Measurements from ENCODE around the gene LRRD1. TPM values are rescaled to one million over a fixed set of nuclear protein-coding genes. Genes with fewer than 3 reads are reported as not detected.
"Not testable (repeated sequence)": the region's sequence is repeated elsewhere in the genome, so short reads cannot be mapped to it uniquely, and the experiment has no call there.

Gene LRRD1
- total RNA-seq, 1 donor from 2014 or later = 0.58 TPM

GRCh38 chr7:92206672-92207071 is 27.7 kb upstream of the LRRD1 start:
- DNase-seq (ENCODE audit: low read depth, low spot score) = no peak
- Mint-ChIP-seq H3K27me3 (ENCODE audit: low read depth) (no peaks in the 10 kb centered on the region), H3K9me3 (peaks cover 11% of the 10 kb centered on the region), H3K4me1 (no peaks in the 10 kb centered on the region), H3K27ac (ENCODE audit: unreplicated experiment) (no peak overlapping the region), H3K36me3 (ENCODE audit: low read depth) (peaks cover 44% of the 10 kb centered on the region), H3K4me3 (no peak overlapping the region)
- TF ChIP-seq CTCF (conservative IDR thresholded peaks at IDR 0.05) = no peak

- Mint-ChIP-seq H3K4me1 (no peaks in the 10 kb centered on the region), H3K36me3 (ENCODE audit: low read depth) (peaks cover 40% of the 10 kb centered on the region), H3K27me3 (ENCODE audit: low read depth) (no peaks in the 10 kb centered on the region), H3K27ac (ENCODE audit: unreplicated experiment) (no peak overlapping the region), H3K9me3 (peaks cover 11% of the 10 kb centered on the region), H3K4me3 (no peak overlapping the region)
- DNase-seq (ENCODE audit: low read depth, low spot score) = no peak
- no peak for TF ChIP-seq CTCF (conservative IDR thresholded peaks at IDR 0.05)
Measured at GRCh38 chr7:92205987-92206386, 27.0 kb upstream of the LRRD1 start.

- TF ChIP-seq CTCF (conservative IDR thresholded peaks at IDR 0.05) = no peak
- DNase-seq (ENCODE audit: low read depth, low spot score) = no peak
- Mint-ChIP-seq H3K27me3 (ENCODE audit: low read depth) (no peaks in the 10 kb centered on the region), H3K4me3 (no peak overlapping the region), H3K9me3 (peaks cover 12% of the 10 kb centered on the region), H3K27ac (ENCODE audit: unreplicated experiment) (no peak overlapping the region), H3K36me3 (ENCODE audit: low read depth) (peaks cover 30% of the 10 kb centered on the region), H3K4me1 (no peaks in the 10 kb centered on the region)
Measured at GRCh38 chr7:92200791-92201190, 21.8 kb upstream of the LRRD1 start.

GRCh38 chr7:92192326-92192725 is 13.4 kb upstream of the LRRD1 start:
- H3K9me3 Mint-ChIP-seq = peaks cover 27% of the 10 kb centered on the region
- peaks cover 3% of the 10 kb centered on the region for H3K27me3 Mint-ChIP-seq (ENCODE audit: low read depth)
- DNase-seq (ENCODE audit: low read depth, low spot score) = no peak
- no peak for TF ChIP-seq CTCF (conservative IDR thresholded peaks at IDR 0.05)
- peaks cover 65% of the 10 kb centered on the region for H3K36me3 Mint-ChIP-seq (ENCODE audit: low read depth)
- no peaks in the 10 kb centered on the region for H3K4me1 Mint-ChIP-seq
- H3K27ac Mint-ChIP-seq (ENCODE audit: unreplicated experiment) = no peak overlapping the region
- H3K4me3 Mint-ChIP-seq = no peak overlapping the region

GRCh38 chr7:92189246-92189645 is 10.3 kb upstream of the LRRD1 start:
- H3K36me3 Mint-ChIP-seq (ENCODE audit: low read depth) = peaks cover 45% of the 10 kb centered on the region

GRCh38 chr7:92184294-92184693 is 5.4 kb upstream of the LRRD1 start:
- H3K9me3 Mint-ChIP-seq = peaks cover 10% of the 10 kb centered on the region
- H3K4me1 Mint-ChIP-seq; H3K27ac Mint-ChIP-seq (ENCODE audit: unreplicated experiment); H3K27me3 Mint-ChIP-seq (ENCODE audit: low read depth); H3K4me3 Mint-ChIP-seq; DNase-seq (ENCODE audit: low read depth, low spot score): not testable (repeated sequence)
- H3K36me3 Mint-ChIP-seq (ENCODE audit: low read depth) = peaks cover 18% of the 10 kb centered on the region

More at GRCh38 chr7:92189246-92189645, 10.3 kb upstream of the LRRD1 start:
- not testable (repeated sequence) for H3K4me1 Mint-ChIP-seq; H3K4me3 Mint-ChIP-seq; H3K27me3 Mint-ChIP-seq (ENCODE audit: low read depth); H3K27ac Mint-ChIP-seq (ENCODE audit: unreplicated experiment); DNase-seq (ENCODE audit: low read depth, low spot score)
- peaks cover 16% of the 10 kb centered on the region for H3K9me3 Mint-ChIP-seq

- H3K27ac Mint-ChIP-seq (ENCODE audit: unreplicated experiment) = no peak overlapping the region
Measured at GRCh38 chr7:92177362-92177761, 1.6 kb downstream of the LRRD1 start.

GRCh38 chr7:92169529-92169928 is 9.4 kb downstream of the LRRD1 start:
- H3K4me1 Mint-ChIP-seq; DNase-seq (ENCODE audit: low read depth, low spot score); H3K27ac Mint-ChIP-seq (ENCODE audit: unreplicated experiment); H3K36me3 Mint-ChIP-seq (ENCODE audit: low read depth); H3K27me3 Mint-ChIP-seq (ENCODE audit: low read depth); H3K9me3 Mint-ChIP-seq; H3K4me3 Mint-ChIP-seq: not testable (repeated sequence)

More at GRCh38 chr7:92177362-92177761, 1.6 kb downstream of the LRRD1 start:
- Mint-ChIP-seq H3K27me3 (ENCODE audit: low read depth) (peaks cover 2% of the 10 kb centered on the region), H3K36me3 (ENCODE audit: low read depth) (peaks cover 8% of the 10 kb centered on the region), H3K9me3 (peaks cover 5% of the 10 kb centered on the region), H3K4me3 (no peak overlapping the region), H3K4me1 (no peaks in the 10 kb centered on the region)
- no peak for TF ChIP-seq CTCF (conservative IDR thresholded peaks at IDR 0.05)
- no peak for DNase-seq (ENCODE audit: low read depth, low spot score)
